Upper lobe of left lung (tissue), 4 donors: ENCODE data around the gene DZANK1.

ENCODE experiments used
- EP300 ChIP-seq, 4 donors: sonication (generic); formaldehyde crosslinking; IDR thresholded peaks; one replicate each; pipeline ENCODE4 v1.5.1; 2017; ENCODE audit warnings: antibody characterized with exemption in 4 of 4, control low read depth in 2 of 4
- POLR2A ChIP-seq, 4 donors: fragments of 450-650 bp; IDR thresholded peaks; one replicate each; pipeline ENCODE4 v1.5.1; 2016 to 2017; ENCODE audit warnings: antibody characterized with exemption in 4 of 4, mild to moderate bottlenecking in 2 of 4
- POLR2AphosphoS5 ChIP-seq, 2 donors: sonication (generic); formaldehyde crosslinking; IDR thresholded peaks; one replicate each; pipeline ENCODE4 v1.5.1; 2017; ENCODE audit warnings: antibody characterized with exemption in 2 of 2
- TF ChIP-seq, protein P1 (sequence below), 6 experiments: fragments of 450-650 bp in 4 of 6; fragments of 200-600 bp in 2 of 6; sonication (generic) in 2 of 6; IDR thresholded peaks; one replicate each; pipeline ENCODE4 v1.5.1; 2016 to 2019; ENCODE audit warnings: antibody characterized with exemption in 6 of 6

DNA sequence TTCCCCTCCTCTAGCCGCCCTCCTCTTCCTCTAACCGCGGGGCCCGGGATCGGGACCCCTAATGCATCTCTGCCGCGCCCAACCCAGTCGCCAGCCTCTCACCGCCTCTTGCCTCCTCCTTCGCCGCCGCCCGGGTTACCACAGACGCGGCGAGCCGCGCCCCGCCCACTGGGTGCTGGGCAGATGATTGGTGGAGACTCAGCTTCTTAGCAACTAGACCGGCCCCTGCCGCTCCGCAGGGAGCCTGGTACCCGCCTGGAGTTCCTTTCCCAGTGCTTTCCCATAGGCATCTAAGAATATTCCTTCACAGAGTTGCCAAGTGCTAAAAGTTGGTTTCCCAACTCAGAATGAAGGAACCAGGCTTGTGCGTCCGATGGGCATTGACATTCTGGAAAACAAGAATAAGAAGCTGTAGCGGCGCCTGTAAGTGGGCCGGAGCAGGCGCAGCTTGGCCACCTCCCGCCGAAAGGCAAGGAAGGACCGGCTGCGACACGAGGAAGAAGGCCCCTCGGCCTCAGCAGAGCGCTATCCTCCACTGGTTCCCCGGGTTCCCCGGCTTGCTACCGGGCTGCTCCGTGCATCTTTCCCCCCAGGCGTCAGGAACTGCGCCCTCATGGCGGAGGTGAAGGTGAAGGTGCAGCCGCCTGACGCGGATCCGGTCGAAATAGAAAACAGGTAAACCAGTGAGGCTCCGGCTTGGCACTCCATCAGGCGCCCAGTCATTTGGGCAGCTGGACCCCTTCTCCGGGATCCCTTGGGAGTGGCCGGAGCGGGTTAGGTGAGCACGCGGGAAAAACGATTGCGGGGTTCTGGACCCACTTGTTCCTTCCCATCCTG lies at the start of gene DZANK1, which contains the start of gene POLR3F:
- TF ChIP-seq POLR2AphosphoS5 (IDR thresholded peaks at IDR 0.05) (peak; percentile 60 to 85), POLR2A (IDR thresholded peaks at IDR 0.05) (peak in 3 of 4 donors; percentile 34 to 64 (median 49)), EP300 (IDR thresholded peaks at IDR 0.05) (peak in 1 of 4 donors; percentile 54)
- TF ChIP-seq, protein P1, sequence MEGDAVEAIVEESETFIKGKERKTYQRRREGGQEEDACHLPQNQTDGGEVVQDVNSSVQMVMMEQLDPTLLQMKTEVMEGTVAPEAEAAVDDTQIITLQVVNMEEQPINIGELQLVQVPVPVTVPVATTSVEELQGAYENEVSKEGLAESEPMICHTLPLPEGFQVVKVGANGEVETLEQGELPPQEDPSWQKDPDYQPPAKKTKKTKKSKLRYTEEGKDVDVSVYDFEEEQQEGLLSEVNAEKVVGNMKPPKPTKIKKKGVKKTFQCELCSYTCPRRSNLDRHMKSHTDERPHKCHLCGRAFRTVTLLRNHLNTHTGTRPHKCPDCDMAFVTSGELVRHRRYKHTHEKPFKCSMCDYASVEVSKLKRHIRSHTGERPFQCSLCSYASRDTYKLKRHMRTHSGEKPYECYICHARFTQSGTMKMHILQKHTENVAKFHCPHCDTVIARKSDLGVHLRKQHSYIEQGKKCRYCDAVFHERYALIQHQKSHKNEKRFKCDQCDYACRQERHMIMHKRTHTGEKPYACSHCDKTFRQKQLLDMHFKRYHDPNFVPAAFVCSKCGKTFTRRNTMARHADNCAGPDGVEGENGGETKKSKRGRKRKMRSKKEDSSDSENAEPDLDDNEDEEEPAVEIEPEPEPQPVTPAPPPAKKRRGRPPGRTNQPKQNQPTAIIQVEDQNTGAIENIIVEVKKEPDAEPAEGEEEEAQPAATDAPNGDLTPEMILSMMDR (IDR thresholded peaks at IDR 0.05), result peak in 1 of 6 experiments; percentile 21
